Duodenal mucosa (tissue), 2 donors: Measurements from ENCODE around the gene RASGRF2.

ENCODE experiments used
- H3K27ac ChIP-seq: one replicate; pipeline ENCODE4 v1.7.0; 2013; ENCODE audit warnings: low read depth, low read length
- H3K27me3 ChIP-seq, 2 donors: one replicate each; pipeline ENCODE4 v1.7.0; 2013; ENCODE audit warnings: low read length in 2 of 2, control low read depth in 1 of 2; ENCODE audit not compliant: insufficient read depth in 2 of 2, control insufficient read depth in 1 of 2
- H3K36me3 ChIP-seq, 2 donors: one replicate each; pipeline ENCODE4 v1.7.0; 2013; ENCODE audit warnings: low read length in 2 of 2, control low read depth in 1 of 2; ENCODE audit not compliant: insufficient read depth in 2 of 2, control insufficient read depth in 1 of 2
- H3K4me1 ChIP-seq, 2 donors: one replicate each; pipeline ENCODE4 v1.7.0; 2013; ENCODE audit warnings: low read length in 2 of 2, control low read depth in 1 of 2; ENCODE audit not compliant: insufficient read depth in 2 of 2, control insufficient read depth in 1 of 2
- H3K4me3 ChIP-seq, 2 donors: one replicate each; pipeline ENCODE4 v1.7.0; 2013; ENCODE audit warnings: low read length in 2 of 2, low read depth in 1 of 2
- H3K9ac ChIP-seq, 2 donors: one replicate each; pipeline ENCODE4 v1.7.0; 2013; ENCODE audit warnings: low read length in 2 of 2, low read depth in 1 of 2
- H3K9me3 ChIP-seq, 2 donors: one replicate each; pipeline ENCODE4 v1.7.0; 2013; ENCODE audit warnings: low read length in 2 of 2, control low read depth in 1 of 2; ENCODE audit not compliant: control insufficient read depth in 1 of 2

RASGRF2 gene

DNA sequence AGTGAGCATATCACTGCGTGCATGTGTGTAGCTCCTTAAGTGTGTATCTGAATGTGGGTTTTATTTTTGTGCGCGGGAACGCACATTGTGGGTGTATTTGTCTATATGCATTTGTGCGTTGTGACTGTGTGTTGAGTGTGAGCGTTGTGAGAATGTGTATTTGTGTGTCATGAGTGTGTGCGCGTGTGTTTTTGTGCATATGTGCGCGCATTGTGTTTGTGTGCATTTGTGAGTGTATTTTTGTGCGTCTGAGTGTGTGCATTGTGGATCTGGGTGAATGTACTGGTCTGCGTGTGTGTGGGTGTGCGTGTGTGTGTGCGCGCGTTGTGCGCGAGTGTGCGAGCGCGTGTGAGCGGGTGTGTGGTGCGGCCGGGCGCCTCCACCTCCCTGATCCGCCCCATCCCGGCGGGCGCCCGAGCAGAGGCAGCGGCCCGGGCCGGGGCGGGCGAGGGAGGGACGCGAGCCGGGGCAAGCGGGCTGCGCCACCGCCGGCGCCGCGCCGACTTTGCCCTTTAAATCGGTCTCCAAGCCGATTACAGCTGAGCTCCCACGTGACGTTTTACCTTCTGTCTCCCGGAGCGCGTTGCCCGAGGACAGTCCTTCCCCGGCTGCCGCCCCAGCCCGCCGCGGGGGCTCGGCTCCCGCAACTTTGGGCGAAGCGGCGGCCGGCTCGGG lies at the start of gene RASGRF2:
Gene RASGRF2, plus strand, starts transcription at position 596 of the 675 bp plus-strand sequence. CDS start 376 bp downstream, outside the sequence.
- Histone ChIP-seq H3K27me3 (peaks cover 6 to 15% of the 10 kb centered on the region in 2 donors), H3K9ac (peak within 1 kb of the TSS; percentile 10 to 14), H3K27ac (peak within 1 kb of the TSS; percentile 27), H3K4me1 (peaks cover 9 to 15% of the 10 kb centered on the region in 2 donors), H3K4me3 (peak within 1 kb of the TSS; percentile 75 to 77), H3K36me3 (no peaks in the 10 kb centered on the region), H3K9me3 (no peaks in the 10 kb centered on the region)

GRCh38 chr5:80912479-80912878 lies 47.7 kb upstream of the RASGRF2 start:
- Histone ChIP-seq H3K27me3 (no peaks in the 10 kb centered on the region), H3K27ac (no peak overlapping the region), H3K4me3 (no peak overlapping the region), H3K9me3 (no peaks in the 10 kb centered on the region), H3K9ac (no peak overlapping the region), H3K36me3 (no peaks in the 10 kb centered on the region), H3K4me1 (no peaks in the 10 kb centered on the region)

DNA sequence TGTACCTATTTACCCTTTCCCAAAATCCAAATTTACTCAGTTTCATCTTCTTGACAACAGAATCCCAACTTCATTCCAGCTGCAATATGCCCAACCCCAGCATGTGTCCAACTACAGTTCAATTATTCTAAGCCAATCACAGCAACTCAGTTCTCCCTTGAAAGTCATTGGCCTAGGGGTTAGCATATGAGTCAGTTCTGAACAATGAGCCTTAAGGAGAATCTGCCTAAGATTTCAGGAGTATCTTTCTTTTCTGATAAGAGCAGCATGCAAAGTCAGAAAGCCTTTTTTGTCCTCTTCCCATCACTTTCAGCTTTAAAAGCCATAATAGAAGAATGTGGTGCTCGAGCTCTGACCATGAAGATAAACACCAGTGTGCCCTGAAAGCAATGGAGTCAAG lies 44.4 kb upstream of the RASGRF2 start:
- no peak overlapping the region for H3K27ac ChIP-seq
- H3K9me3 ChIP-seq: no peaks in the 10 kb centered on the region
- H3K36me3 ChIP-seq: no peaks in the 10 kb centered on the region
- no peak overlapping the region for H3K9ac ChIP-seq
- no peaks in the 10 kb centered on the region for H3K27me3 ChIP-seq
- no peak overlapping the region for H3K4me3 ChIP-seq
- H3K4me1 ChIP-seq: no peaks in the 10 kb centered on the region

GRCh38 chr5:80916676-80917075 lies 43.5 kb upstream of the RASGRF2 start:
- Histone ChIP-seq H3K27ac (no peak overlapping the region), H3K4me3 (no peak overlapping the region), H3K36me3 (no peaks in the 10 kb centered on the region), H3K27me3 (no peaks in the 10 kb centered on the region), H3K9me3 (no peaks in the 10 kb centered on the region), H3K4me1 (no peaks in the 10 kb centered on the region), H3K9ac (no peak overlapping the region)

DNA sequence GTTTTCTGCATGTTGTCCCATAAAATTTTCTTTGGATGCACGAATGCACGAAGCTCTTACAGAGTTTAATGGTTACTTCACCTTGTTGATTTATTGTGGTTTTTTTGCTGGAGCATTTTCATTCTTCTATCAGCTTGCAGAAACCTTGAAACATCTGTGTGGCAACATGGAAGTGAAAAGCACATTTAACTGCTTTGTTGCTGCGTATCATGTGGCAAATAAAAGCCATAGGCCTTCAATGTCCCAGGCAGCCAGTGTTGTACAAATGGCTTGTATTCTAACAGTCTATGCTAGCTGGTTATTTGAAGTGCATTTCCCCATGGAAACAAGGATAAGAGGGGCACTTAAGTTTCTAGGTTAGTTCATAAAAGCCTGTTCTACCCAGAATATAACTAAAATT lies 42.5 kb upstream of the RASGRF2 start:
- H3K36me3 ChIP-seq: no peaks in the 10 kb centered on the region
- no peaks in the 10 kb centered on the region for H3K4me1 ChIP-seq
- H3K9me3 ChIP-seq: no peaks in the 10 kb centered on the region
- no peak overlapping the region for H3K4me3 ChIP-seq
- no peak overlapping the region for H3K27ac ChIP-seq
- H3K27me3 ChIP-seq: no peaks in the 10 kb centered on the region
- no peak overlapping the region for H3K9ac ChIP-seq

- Histone ChIP-seq H3K9ac (no peak overlapping the region), H3K4me1 (no peaks in the 10 kb centered on the region)
Observed at GRCh38 chr5:80919678-80920196, 40.4 kb upstream of the RASGRF2 start.

GRCh38 chr5:80920333-80920732 lies 39.8 kb upstream of the RASGRF2 start:
- H3K4me3 ChIP-seq: no peak overlapping the region
- no peak overlapping the region for H3K27ac ChIP-seq
- H3K9ac ChIP-seq: no peak overlapping the region
- no peaks in the 10 kb centered on the region for H3K4me1 ChIP-seq
- no peaks in the 10 kb centered on the region for H3K36me3 ChIP-seq
- H3K27me3 ChIP-seq: no peaks in the 10 kb centered on the region
- no peaks in the 10 kb centered on the region for H3K9me3 ChIP-seq

More at GRCh38 chr5:80919678-80920196, 40.4 kb upstream of the RASGRF2 start:
- no peak overlapping the region for H3K27ac ChIP-seq
- no peak overlapping the region for H3K4me3 ChIP-seq
- H3K27me3 ChIP-seq: no peaks in the 10 kb centered on the region
- no peaks in the 10 kb centered on the region for H3K9me3 ChIP-seq
- H3K36me3 ChIP-seq: no peaks in the 10 kb centered on the region

DNA sequence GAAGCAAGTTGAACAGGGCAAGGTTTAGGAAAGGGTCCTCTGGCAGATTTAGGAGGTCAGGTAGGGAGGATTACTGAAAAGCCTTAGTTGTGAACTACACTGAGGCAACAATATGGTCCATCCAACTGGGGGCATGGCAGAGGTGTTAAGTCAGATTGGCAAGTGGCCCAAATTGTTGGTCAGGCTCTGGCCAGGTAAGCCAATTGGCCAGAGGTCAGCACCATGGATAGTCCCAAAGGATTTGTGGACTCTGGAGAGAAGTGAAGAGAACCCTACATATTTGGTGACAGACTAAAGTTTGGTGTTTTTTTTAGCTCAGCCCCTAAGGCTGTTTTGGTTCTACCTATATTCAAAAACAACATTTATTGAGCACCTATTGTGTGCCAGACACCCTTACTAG lies 39.1 kb upstream of the RASGRF2 start:
- H3K4me3 ChIP-seq: no peak overlapping the region
- H3K27me3 ChIP-seq: no peaks in the 10 kb centered on the region
- H3K36me3 ChIP-seq: no peaks in the 10 kb centered on the region
- no peaks in the 10 kb centered on the region for H3K9me3 ChIP-seq
- no peaks in the 10 kb centered on the region for H3K4me1 ChIP-seq
- no peak overlapping the region for H3K27ac ChIP-seq
- H3K9ac ChIP-seq: no peak overlapping the region

- H3K4me3 ChIP-seq: no peak overlapping the region
- H3K36me3 ChIP-seq: no peaks in the 10 kb centered on the region
- no peak overlapping the region for H3K9ac ChIP-seq
- no peaks in the 10 kb centered on the region for H3K4me1 ChIP-seq
- no peaks in the 10 kb centered on the region for H3K27me3 ChIP-seq
- H3K9me3 ChIP-seq: no peaks in the 10 kb centered on the region
- no peak overlapping the region for H3K27ac ChIP-seq
Observed at GRCh38 chr5:80925931-80926330, 34.2 kb upstream of the RASGRF2 start.

GRCh38 chr5:80926536-80926935 lies 33.6 kb upstream of the RASGRF2 start:
- Histone ChIP-seq H3K36me3 (no peaks in the 10 kb centered on the region), H3K4me3 (no peak overlapping the region), H3K27ac (no peak overlapping the region), H3K9me3 (no peaks in the 10 kb centered on the region), H3K27me3 (no peaks in the 10 kb centered on the region), H3K9ac (no peak overlapping the region), H3K4me1 (no peaks in the 10 kb centered on the region)
